ENCODE results near the gene CERS5. TPM values are rescaled to one million over a fixed set of nuclear protein-coding genes. Genes with fewer than 3 reads are reported as not detected.

CERS5 gene
- total and polyA plus RNA-seq, 4 donors = 6.9 to 16.2 (median 8.2) TPM

- Histone ChIP-seq H3K9me3 (ENCODE audit: control insufficient read depth in 4 of 4, low read length in 3 of 4) (no peaks in the 10 kb centered on the region), H3K4me3 (ENCODE audit: low read depth in 1 of 3, low read length in 3 of 3) (no peak overlapping the region), H3K4me1 (ENCODE audit: control insufficient read depth in 4 of 4, insufficient read depth in 4 of 4, low read length in 3 of 4) (peaks cover 11 to 73% (median 52%) of the 10 kb centered on the region in 4 donors), H3K9ac (ENCODE audit: low read depth in 1 of 2, low read length in 2 of 2) (peak overlapping the region in 1 of 2 donors; percentile 59), H3K27me3 (ENCODE audit: control insufficient read depth in 4 of 4, insufficient read depth in 4 of 4, low read length in 3 of 4) (no peaks in the 10 kb centered on the region), H3K36me3 (ENCODE audit: control insufficient read depth in 4 of 4, insufficient read depth in 3 of 4, low read depth in 1 of 4, low read length in 3 of 4) (peaks cover 0 to 21% (median 17%) of the 10 kb centered on the region in 4 donors), H3K27ac (ENCODE audit: low read depth in 1 of 2, low read length in 2 of 2) (peak overlapping the region; percentile 84 to 94)
- no peak for DNase-seq (ENCODE audit: low spot score)
- WGBS = 92% methylated on average over 2 of the region's 2 CpGs
- no peak for TF ChIP-seq MAX (IDR thresholded peaks at IDR 0.05)
- TF ChIP-seq FOXA1 (IDR thresholded peaks at IDR 0.05) = no peak
- TF ChIP-seq EGR1 (IDR thresholded peaks at IDR 0.05; ENCODE audit: low read depth in 2 of 2) = no peak
- no peak for TF ChIP-seq SP1 (IDR thresholded peaks at IDR 0.05)
- no peak for TF ChIP-seq REST (IDR thresholded peaks at IDR 0.05)
- no peak for TF ChIP-seq ATF3 (IDR thresholded peaks at IDR 0.05)
- no peak for TF ChIP-seq TAF1 (conservative IDR thresholded peaks at IDR 0.05)
- no peak for TF ChIP-seq RXRA (IDR thresholded peaks at IDR 0.05)
- TF ChIP-seq FOXA2 (IDR thresholded peaks at IDR 0.05) = no peak
- TF ChIP-seq JUND (IDR thresholded peaks at IDR 0.05) = no peak
- no peak for TF ChIP-seq CTCF (IDR thresholded peaks at IDR 0.05; ENCODE audit: low read depth, low read length, missing input control)
- TF ChIP-seq HNF4A (conservative IDR thresholded peaks at IDR 0.05) = no peak
- TF ChIP-seq RAD21 (IDR thresholded peaks at IDR 0.05) = no peak
- no peak for TF ChIP-seq GABPA (IDR thresholded peaks at IDR 0.05 in 1 of 2, conservative IDR thresholded peaks at IDR 0.05 in 1 of 2)
Observed at GRCh38 chr12:50103351-50103750, 63.8 kb downstream of the CERS5 start.

GRCh38 chr12:50102646-50103309 lies 64.4 kb downstream of the CERS5 start:
- H3K27me3 ChIP-seq (ENCODE audit: control insufficient read depth in 4 of 4, insufficient read depth in 4 of 4, low read length in 3 of 4) = no peaks in the 10 kb centered on the region
- H3K36me3 ChIP-seq (ENCODE audit: control insufficient read depth in 4 of 4, insufficient read depth in 3 of 4, low read depth in 1 of 4, low read length in 3 of 4) = peaks cover 2 to 25% (median 21%) of the 10 kb centered on the region in 4 donors
- peak; percentile 64 for DNase-seq (ENCODE audit: low spot score)
- H3K9ac ChIP-seq (ENCODE audit: low read depth in 1 of 2, low read length in 2 of 2) = peak overlapping the region in 1 of 2 donors; percentile 59
- no peaks in the 10 kb centered on the region for H3K9me3 ChIP-seq (ENCODE audit: control insufficient read depth in 4 of 4, low read length in 3 of 4)
- WGBS = 46% methylated on average over 8 of the region's 8 CpGs
- no peak overlapping the region for H3K4me3 ChIP-seq (ENCODE audit: low read depth in 1 of 3, low read length in 3 of 3)
- H3K27ac ChIP-seq (ENCODE audit: low read depth in 1 of 2, low read length in 2 of 2) = peak overlapping the region; percentile 84 to 94
- H3K4me1 ChIP-seq (ENCODE audit: control insufficient read depth in 4 of 4, insufficient read depth in 4 of 4, low read length in 3 of 4) = peaks cover 11 to 67% (median 46%) of the 10 kb centered on the region in 4 donors
- TF ChIP-seq REST (IDR thresholded peaks at IDR 0.05) = peak; percentile 89
- TF ChIP-seq FOXA2 (IDR thresholded peaks at IDR 0.05) = peak; percentile 64
- TF ChIP-seq MAX (IDR thresholded peaks at IDR 0.05) = peak; percentile 85
- peak; percentile 99 to 100 for TF ChIP-seq HNF4A (conservative IDR thresholded peaks at IDR 0.05)
- TF ChIP-seq TAF1 (conservative IDR thresholded peaks at IDR 0.05) = peak; percentile 70
- TF ChIP-seq SP1 (IDR thresholded peaks at IDR 0.05) = peak; percentile 98
- peak; percentile 51 for TF ChIP-seq NR2F2 (IDR thresholded peaks at IDR 0.05)
- peak; percentile 17 to 52 for TF ChIP-seq RAD21 (IDR thresholded peaks at IDR 0.05)
- peak; percentile 70 for TF ChIP-seq ATF3 (IDR thresholded peaks at IDR 0.05)
- peak in 1 of 2 donors; percentile 38 for TF ChIP-seq GABPA (IDR thresholded peaks at IDR 0.05 in 1 of 2, conservative IDR thresholded peaks at IDR 0.05 in 1 of 2)
- TF ChIP-seq JUND (IDR thresholded peaks at IDR 0.05) = peak in 1 of 2 donors; percentile 57
- no peak for TF ChIP-seq CTCF (IDR thresholded peaks at IDR 0.05; ENCODE audit: low read depth, low read length, missing input control)
- TF ChIP-seq FOXA1 (IDR thresholded peaks at IDR 0.05) = peak; percentile 59
- TF ChIP-seq HNF4G (IDR thresholded peaks at IDR 0.05) = peak; percentile 99
- TF ChIP-seq EGR1 (IDR thresholded peaks at IDR 0.05; ENCODE audit: low read depth in 2 of 2) = peak in 1 of 2 donors; percentile 50

All from liver (tissue), 9 donors.